ENCODE results near the gene APBA3.

The APBA3 gene

DNA sequence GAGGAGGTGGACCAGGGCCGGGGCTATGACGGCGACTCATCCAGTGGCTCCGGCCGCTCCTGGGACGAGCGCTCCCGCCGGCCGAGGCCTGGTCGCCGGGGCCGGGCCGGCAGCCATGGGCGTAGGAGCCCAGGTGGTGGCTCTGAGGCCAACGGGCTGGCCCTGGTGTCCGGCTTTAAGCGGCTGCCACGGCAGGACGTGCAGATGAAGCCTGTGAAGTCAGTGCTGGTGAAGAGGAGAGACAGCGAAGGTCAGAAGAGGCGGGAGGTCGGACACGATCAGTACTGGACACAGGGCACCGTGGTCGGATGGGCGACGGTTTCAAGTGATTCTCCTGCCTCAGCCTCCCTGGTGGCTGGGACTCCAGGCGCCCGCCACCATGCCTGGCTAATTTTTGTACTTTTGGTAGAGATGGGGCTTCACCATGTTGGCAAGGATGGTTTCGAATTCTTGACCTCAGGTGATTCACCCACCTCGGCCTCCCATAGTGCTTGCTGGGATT lies 31.0 kb downstream of the APBA3 start:
- H3K4me1 ChIP-seq (ENCODE audit: control insufficient read depth, insufficient read depth, low read depth, low read length), result peaks cover 4% of the 10 kb centered on the region
- no peak overlapping the region for H2AK5ac ChIP-seq (ENCODE audit: low read length, severe bottlenecking)
- H3K9me3 ChIP-seq (ENCODE audit: control insufficient read depth, low read length), result no peaks in the 10 kb centered on the region
- H3K4me2 ChIP-seq (ENCODE audit: low read length, poor library complexity, severe bottlenecking), result no peak overlapping the region
- H3K14ac ChIP-seq (ENCODE audit: low read length in 2 of 2), result no peak overlapping the region
- H3K4me3 ChIP-seq (ENCODE audit: insufficient read depth in 1 of 2, low read depth in 1 of 2, low read length in 2 of 2), result no peak overlapping the region
- H2AFZ ChIP-seq (ENCODE audit: low read depth, low read length), result no peak overlapping the region
- H3K23ac ChIP-seq (ENCODE audit: low read length in 2 of 2), result no peak overlapping the region
- H4K91ac ChIP-seq (ENCODE audit: low read length), result no peak overlapping the region
- no peak overlapping the region for H3K27ac ChIP-seq (ENCODE audit: low read length, poor library complexity, severe bottlenecking)
- WGBS, result 90% methylated on average over 32 of the region's 32 CpGs
- no peak overlapping the region for H2BK12ac ChIP-seq (ENCODE audit: low read length in 2 of 2)
- no peak for DNase-seq
- no peak overlapping the region for H4K8ac ChIP-seq (ENCODE audit: low read length)
- no peak overlapping the region for H2BK15ac ChIP-seq (ENCODE audit: low read depth, poor library complexity, severe bottlenecking)
- H3K4ac ChIP-seq (ENCODE audit: low read depth in 1 of 2, low read length in 2 of 2), result no peak overlapping the region
- H2BK120ac ChIP-seq (ENCODE audit: low read depth, low read length), result no peak overlapping the region
- peaks cover 0 to 2% of the 10 kb centered on the region in 2 experiments for H3K36me3 ChIP-seq (ENCODE audit: control insufficient read depth in 1 of 2, insufficient read depth in 2 of 2, low read depth in 1 of 2, low read length in 2 of 2)
- no peak overlapping the region for H3K18ac ChIP-seq (ENCODE audit: low read depth in 1 of 2, low read length in 2 of 2)
- peaks cover 13 to 28% of the 10 kb centered on the region in 2 experiments for H3K27me3 ChIP-seq (ENCODE audit: control insufficient read depth in 1 of 2, insufficient read depth in 1 of 2, low read length in 2 of 2)
- no peaks in the 10 kb centered on the region for H3K79me1 ChIP-seq (replicated peaks; ENCODE audit: low read length, poor library complexity, severe bottlenecking)
- no peak overlapping the region for H3K9ac ChIP-seq (ENCODE audit: low read length)
- no peak overlapping the region for H2BK5ac ChIP-seq (ENCODE audit: low read depth, low read length, poor library complexity, severe bottlenecking)

DNA sequence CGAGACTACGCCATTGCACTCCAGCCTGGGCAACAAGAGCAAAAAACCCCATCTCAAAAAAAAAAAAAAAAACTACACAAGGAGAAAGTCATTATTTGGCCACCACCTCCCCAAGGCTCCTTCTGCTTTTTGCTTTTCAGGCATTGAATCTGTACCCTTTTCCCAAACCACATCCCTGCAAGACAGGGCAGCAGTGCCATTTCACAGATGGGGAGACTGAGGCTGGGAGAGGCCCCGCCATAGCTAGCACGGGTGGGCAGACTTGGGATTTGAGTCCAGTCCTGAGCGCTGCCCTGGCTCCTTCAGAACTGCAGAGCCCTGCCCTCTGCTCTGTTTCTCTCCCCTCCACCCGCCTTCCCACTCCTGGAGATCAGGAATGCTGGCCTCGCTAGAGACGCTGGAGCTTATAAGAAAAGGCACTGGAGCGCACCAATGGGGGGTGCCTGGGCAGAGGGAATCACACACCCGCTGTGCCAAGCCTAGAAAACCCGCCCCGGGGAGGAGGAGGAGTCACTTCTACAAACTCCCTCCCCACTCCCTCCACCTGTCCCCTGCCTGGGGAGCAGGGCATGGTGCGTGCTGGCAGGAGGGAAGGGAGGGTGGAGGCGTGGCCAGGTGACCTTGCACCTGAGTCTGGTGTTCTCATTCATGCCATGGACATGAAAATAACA lies 35.7 kb downstream of the APBA3 start:
- H3K4ac ChIP-seq (ENCODE audit: low read depth in 1 of 2, low read length in 2 of 2), result no peak overlapping the region
- no peak overlapping the region for H3K4me3 ChIP-seq (ENCODE audit: insufficient read depth in 1 of 2, low read depth in 1 of 2, low read length in 2 of 2)
- DNase-seq, result peak; percentile 11
- no peak overlapping the region for H3K14ac ChIP-seq (ENCODE audit: low read length in 2 of 2)
- H3K23ac ChIP-seq (ENCODE audit: low read length in 2 of 2), result no peak overlapping the region
- H2AK5ac ChIP-seq (ENCODE audit: low read length, severe bottlenecking), result no peak overlapping the region
- no peak overlapping the region for H3K4me2 ChIP-seq (ENCODE audit: low read length, poor library complexity, severe bottlenecking)
- H3K27me3 ChIP-seq (ENCODE audit: control insufficient read depth in 1 of 2, insufficient read depth in 1 of 2, low read length in 2 of 2), result peaks cover 30 to 43% of the 10 kb centered on the region in 2 experiments
- H2BK12ac ChIP-seq (ENCODE audit: low read length in 2 of 2), result no peak overlapping the region
- no peak overlapping the region for H3K9ac ChIP-seq (ENCODE audit: low read length)
- no peak overlapping the region for H2BK120ac ChIP-seq (ENCODE audit: low read depth, low read length)
- H3K79me1 ChIP-seq (replicated peaks; ENCODE audit: low read length, poor library complexity, severe bottlenecking), result no peaks in the 10 kb centered on the region
- 40% methylated on average over 9 of the region's 14 CpGs for WGBS
- H3K18ac ChIP-seq (ENCODE audit: low read depth in 1 of 2, low read length in 2 of 2), result no peak overlapping the region
- no peak overlapping the region for H2AFZ ChIP-seq (ENCODE audit: low read depth, low read length)
- no peak overlapping the region for H4K91ac ChIP-seq (ENCODE audit: low read length)
- H3K4me1 ChIP-seq (ENCODE audit: control insufficient read depth, insufficient read depth, low read depth, low read length), result peaks cover 16% of the 10 kb centered on the region
- no peaks in the 10 kb centered on the region for H3K9me3 ChIP-seq (ENCODE audit: control insufficient read depth, low read length)
- H3K36me3 ChIP-seq (ENCODE audit: control insufficient read depth in 1 of 2, insufficient read depth in 2 of 2, low read depth in 1 of 2, low read length in 2 of 2), result no peaks in the 10 kb centered on the region
- H2BK5ac ChIP-seq (ENCODE audit: low read depth, low read length, poor library complexity, severe bottlenecking), result no peak overlapping the region
- H2BK15ac ChIP-seq (ENCODE audit: low read depth, poor library complexity, severe bottlenecking), result no peak overlapping the region
- H4K8ac ChIP-seq (ENCODE audit: low read length), result no peak overlapping the region
- H3K27ac ChIP-seq (ENCODE audit: low read length, poor library complexity, severe bottlenecking), result no peak overlapping the region

DNA sequence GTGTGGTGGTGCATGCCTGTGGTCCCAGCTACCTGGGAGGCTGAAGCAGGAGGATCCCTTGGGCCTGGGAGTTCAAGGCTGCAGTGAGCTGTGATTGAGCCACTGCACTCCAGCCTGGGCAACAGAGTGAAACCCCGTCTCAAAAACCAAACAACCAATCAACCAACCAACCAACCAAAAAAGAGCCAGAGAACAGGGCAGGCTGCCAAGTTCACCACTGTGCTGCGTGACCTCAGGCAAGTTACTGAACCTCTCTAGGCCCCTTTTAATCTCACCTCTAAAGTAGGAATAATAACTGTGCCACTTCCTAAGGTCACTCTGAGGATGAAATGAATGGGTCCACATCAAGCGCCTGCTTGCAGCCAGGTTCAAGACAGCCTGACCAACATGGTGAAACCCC lies 36.4 kb downstream of the APBA3 start:
- Histone ChIP-seq H3K4me2 (ENCODE audit: low read length, poor library complexity, severe bottlenecking) (no peak overlapping the region), H3K23ac (ENCODE audit: low read length in 2 of 2) (no peak overlapping the region), H3K79me1 (replicated peaks; ENCODE audit: low read length, poor library complexity, severe bottlenecking) (no peaks in the 10 kb centered on the region), H3K27me3 (ENCODE audit: control insufficient read depth in 1 of 2, insufficient read depth in 1 of 2, low read length in 2 of 2) (peaks cover 36 to 49% of the 10 kb centered on the region in 2 experiments), H3K9ac (ENCODE audit: low read length) (no peak overlapping the region), H2AK5ac (ENCODE audit: low read length, severe bottlenecking) (no peak overlapping the region), H3K4me1 (ENCODE audit: control insufficient read depth, insufficient read depth, low read depth, low read length) (peaks cover 16% of the 10 kb centered on the region), H2BK120ac (ENCODE audit: low read depth, low read length) (no peak overlapping the region), H4K91ac (ENCODE audit: low read length) (no peak overlapping the region), H2BK15ac (ENCODE audit: low read depth, poor library complexity, severe bottlenecking) (no peak overlapping the region), H3K18ac (ENCODE audit: low read depth in 1 of 2, low read length in 2 of 2) (no peak overlapping the region), H3K14ac (ENCODE audit: low read length in 2 of 2) (no peak overlapping the region), H4K8ac (ENCODE audit: low read length) (no peak overlapping the region), H3K27ac (ENCODE audit: low read length, poor library complexity, severe bottlenecking) (no peak overlapping the region), H3K9me3 (ENCODE audit: control insufficient read depth, low read length) (no peaks in the 10 kb centered on the region), H3K36me3 (ENCODE audit: control insufficient read depth in 1 of 2, insufficient read depth in 2 of 2, low read depth in 1 of 2, low read length in 2 of 2) (no peaks in the 10 kb centered on the region), H2AFZ (ENCODE audit: low read depth, low read length) (no peak overlapping the region), H2BK5ac (ENCODE audit: low read depth, low read length, poor library complexity, severe bottlenecking) (no peak overlapping the region), H3K4me3 (ENCODE audit: insufficient read depth in 1 of 2, low read depth in 1 of 2, low read length in 2 of 2) (no peak overlapping the region), H2BK12ac (ENCODE audit: low read length in 2 of 2) (no peak overlapping the region), H3K4ac (ENCODE audit: low read depth in 1 of 2, low read length in 2 of 2) (no peak overlapping the region)
- no peak for DNase-seq
- 90% methylated on average over 3 of the region's 3 CpGs for WGBS

DNA sequence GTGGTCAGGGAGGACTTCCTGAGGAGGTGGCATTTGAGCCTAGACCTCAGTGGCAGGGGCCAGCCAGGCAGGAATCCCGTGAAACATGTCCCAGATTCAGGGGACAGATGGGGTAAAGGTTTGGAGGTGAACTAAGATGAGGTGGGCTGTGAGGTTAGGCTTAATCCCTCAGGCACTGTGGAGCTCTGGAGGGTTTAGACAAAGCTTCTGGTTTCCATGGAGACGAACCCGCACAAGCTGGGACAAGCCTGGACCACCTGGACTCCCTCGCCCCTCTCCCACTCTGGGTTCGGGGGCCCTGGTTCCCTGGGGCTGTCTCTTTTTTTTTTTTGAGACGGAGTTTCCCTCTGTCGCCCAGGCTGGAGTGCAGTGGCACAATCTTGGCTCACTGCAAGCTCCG lies 37.6 kb downstream of the APBA3 start:
- DNase-seq, result no peak
- H3K4me2 ChIP-seq (ENCODE audit: low read length, poor library complexity, severe bottlenecking), result no peak overlapping the region
- no peak overlapping the region for H2AFZ ChIP-seq (ENCODE audit: low read depth, low read length)
- no peaks in the 10 kb centered on the region for H3K9me3 ChIP-seq (ENCODE audit: control insufficient read depth, low read length)
- no peak overlapping the region for H3K4me3 ChIP-seq (ENCODE audit: insufficient read depth in 1 of 2, low read depth in 1 of 2, low read length in 2 of 2)
- peaks cover 40 to 60% of the 10 kb centered on the region in 2 experiments for H3K27me3 ChIP-seq (ENCODE audit: control insufficient read depth in 1 of 2, insufficient read depth in 1 of 2, low read length in 2 of 2)
- no peak overlapping the region for H2BK5ac ChIP-seq (ENCODE audit: low read depth, low read length, poor library complexity, severe bottlenecking)
- H3K14ac ChIP-seq (ENCODE audit: low read length in 2 of 2), result no peak overlapping the region
- H3K4ac ChIP-seq (ENCODE audit: low read depth in 1 of 2, low read length in 2 of 2), result no peak overlapping the region
- H3K18ac ChIP-seq (ENCODE audit: low read depth in 1 of 2, low read length in 2 of 2), result no peak overlapping the region
- no peak overlapping the region for H3K9ac ChIP-seq (ENCODE audit: low read length)
- peaks cover 17% of the 10 kb centered on the region for H3K4me1 ChIP-seq (ENCODE audit: control insufficient read depth, insufficient read depth, low read depth, low read length)
- H3K79me1 ChIP-seq (replicated peaks; ENCODE audit: low read length, poor library complexity, severe bottlenecking), result no peaks in the 10 kb centered on the region
- WGBS, result 36% methylated on average over 7 of the region's 8 CpGs
- no peak overlapping the region for H2AK5ac ChIP-seq (ENCODE audit: low read length, severe bottlenecking)
- no peak overlapping the region for H4K8ac ChIP-seq (ENCODE audit: low read length)
- no peaks in the 10 kb centered on the region for H3K36me3 ChIP-seq (ENCODE audit: control insufficient read depth in 1 of 2, insufficient read depth in 2 of 2, low read depth in 1 of 2, low read length in 2 of 2)
- no peak overlapping the region for H2BK12ac ChIP-seq (ENCODE audit: low read length in 2 of 2)
- no peak overlapping the region for H3K27ac ChIP-seq (ENCODE audit: low read length, poor library complexity, severe bottlenecking)
- no peak overlapping the region for H3K23ac ChIP-seq (ENCODE audit: low read length in 2 of 2)
- H4K91ac ChIP-seq (ENCODE audit: low read length), result no peak overlapping the region
- H2BK120ac ChIP-seq (ENCODE audit: low read depth, low read length), result no peak overlapping the region
- no peak overlapping the region for H2BK15ac ChIP-seq (ENCODE audit: low read depth, poor library complexity, severe bottlenecking)
